Activated CD4-positive, alpha-beta T cell treated with anti-CD3 and anti-CD28 coated beads, Interleukin-2, amount 50 U/mL, for 16 hours (primary cell): ENCODE measurements around the gene EIF5AL1.
A peak's percentile ranks its signal among the peaks of the same experiment; 100 is the strongest.

Source experiments
- DNase-seq: peaks from one replicate; pipeline ENCODE4 v3.0.0-alpha.2; 2020

The EIF5AL1 gene

DNA sequence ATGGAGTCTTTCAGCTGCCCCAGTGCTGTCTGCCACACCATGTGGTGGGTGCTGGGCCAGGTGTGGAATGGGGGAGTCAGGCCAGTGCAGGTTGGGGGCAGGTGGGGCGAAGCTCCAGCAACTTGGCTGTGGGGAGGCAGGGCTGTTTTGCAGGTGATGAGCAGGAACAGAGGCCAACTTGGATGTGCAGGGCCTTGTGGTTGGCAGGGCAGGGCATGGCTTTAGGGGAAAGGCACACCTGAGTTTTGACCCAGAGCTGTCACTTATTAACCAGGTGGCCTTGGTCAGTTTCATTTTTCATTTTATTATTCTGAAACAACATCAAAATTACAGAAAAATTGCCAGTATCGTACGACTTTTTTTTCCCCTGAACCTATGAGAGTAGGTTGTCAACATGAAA is 48.9 kb downstream of the EIF5AL1 start:
- DNase-seq, result no peak

DNA sequence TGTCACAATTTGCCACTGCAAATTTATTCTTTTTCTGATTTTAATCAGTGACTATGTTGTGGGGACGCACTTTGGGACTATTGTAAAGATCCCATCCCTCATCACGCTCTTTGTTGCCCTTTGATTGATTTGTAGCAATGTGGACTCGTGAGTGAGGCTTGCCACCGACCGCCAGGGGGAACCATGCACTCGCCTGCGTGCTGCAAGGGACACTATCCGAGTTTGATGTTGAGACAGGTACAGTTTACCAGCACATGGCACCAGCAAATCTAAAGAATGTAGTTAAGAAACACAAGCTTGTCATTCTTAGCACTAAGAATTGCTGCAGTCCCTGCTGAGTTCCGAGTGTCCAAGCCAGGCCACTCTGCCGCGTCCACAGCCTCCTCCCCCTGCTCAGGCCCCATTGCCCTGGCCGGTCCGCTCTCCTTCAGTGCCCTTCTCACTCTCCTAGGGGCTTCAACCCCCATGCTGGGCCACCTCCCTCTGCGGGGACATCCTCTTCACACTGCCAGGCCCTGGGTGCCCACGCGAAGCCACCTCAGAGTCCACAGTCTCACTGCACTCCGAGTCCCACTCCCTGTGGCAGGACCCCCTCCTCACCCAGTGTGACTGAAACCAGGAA is 49.9 kb downstream of the EIF5AL1 start:
- DNase-seq, result peak; percentile 79

DNA sequence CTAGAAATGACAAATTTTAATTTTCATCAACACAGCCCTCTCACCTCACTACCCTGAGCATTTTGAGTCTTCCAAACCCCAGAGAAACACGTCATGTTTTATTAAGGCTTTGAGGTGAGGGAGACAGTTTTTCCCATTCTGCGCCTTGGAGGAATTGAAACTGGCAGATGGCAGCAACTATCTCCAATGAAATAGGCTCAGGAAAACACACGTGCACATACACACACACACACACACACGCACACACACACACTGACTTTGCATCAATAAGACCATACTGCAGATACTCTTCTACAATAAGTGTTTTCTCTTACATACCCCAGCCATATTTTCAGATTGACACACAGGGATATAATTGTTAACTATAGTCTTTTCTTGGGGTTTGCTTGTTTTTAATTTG is 51.1 kb downstream of the EIF5AL1 start:
- no peak for DNase-seq
